Stimulated activated effector memory CD8-positive, alpha-beta T cell treated with anti-CD3 and anti-CD28 coated beads, Interleukin-12 subunit alpha, Interleukin-12 subunit beta, amount 100 ng/mL, for 72 hours (primary cell): ENCODE results near the gene PLBD1.

Experiments
- ATAC-seq: fragments of 150-1000 bp; cut with Tn5 transposase; 2 replicates; pipeline ENCODE4 v1.10.0; 2021
- DNase-seq, 2 donors: peaks; one replicate each; pipeline ENCODE4 v3.0.0; 2021 to 2022; ENCODE audit warnings: low spot score in 2 of 2
- H3K27ac Mint-ChIP-seq: one replicate; pipeline ENCODE4 v1.8.0; 2022; ENCODE audit warnings: mild to moderate bottlenecking, mixed read lengths
- H3K36me3 Mint-ChIP-seq: one replicate; pipeline ENCODE4 v1.8.0; 2022; ENCODE audit warnings: mild to moderate bottlenecking, mixed read lengths
- H3K4me1 Mint-ChIP-seq: one replicate; pipeline ENCODE4 v1.8.0; 2022; ENCODE audit warnings: mixed read lengths
- H3K4me3 Mint-ChIP-seq: one replicate; pipeline ENCODE4 v1.8.0; 2022; ENCODE audit warnings: mild to moderate bottlenecking, mixed read lengths
- H3K9me3 Mint-ChIP-seq: one replicate; pipeline ENCODE4 v1.8.0; 2022; ENCODE audit warnings: mixed read lengths

Gene PLBD1

GRCh38 chr12:14548609-14549008, 19.1 kb downstream of the PLBD1 start:
- Mint-ChIP-seq H3K27ac (no peak overlapping the region), H3K9me3 (no peaks in the 10 kb centered on the region), H3K4me3 (no peak overlapping the region), H3K4me1 (no peaks in the 10 kb centered on the region), H3K36me3 (no peaks in the 10 kb centered on the region)
- DNase-seq (peak in 1 of 2 donors; percentile 22), ATAC-seq (no peak)

GRCh38 chr12:14547571-14547970, 20.1 kb downstream of the PLBD1 start:
- H3K4me1 Mint-ChIP-seq, result no peaks in the 10 kb centered on the region
- no peak overlapping the region for H3K4me3 Mint-ChIP-seq
- DNase-seq (peak in 1 of 2 donors; percentile 20), ATAC-seq (no peak)
- no peaks in the 10 kb centered on the region for H3K36me3 Mint-ChIP-seq
- H3K9me3 Mint-ChIP-seq, result no peaks in the 10 kb centered on the region
- H3K27ac Mint-ChIP-seq, result no peak overlapping the region

- no peak overlapping the region for H3K27ac Mint-ChIP-seq
- H3K4me3 Mint-ChIP-seq, result no peak overlapping the region
- DNase-seq (no peak), ATAC-seq (no peak)
- no peaks in the 10 kb centered on the region for H3K4me1 Mint-ChIP-seq
- no peaks in the 10 kb centered on the region for H3K9me3 Mint-ChIP-seq
- H3K36me3 Mint-ChIP-seq, result no peaks in the 10 kb centered on the region
These were observed 22.2 kb downstream of the PLBD1 start for GRCh38 chr12:14545144-14546124.

- Mint-ChIP-seq H3K9me3 (no peaks in the 10 kb centered on the region), H3K4me3 (no peak overlapping the region), H3K36me3 (no peaks in the 10 kb centered on the region), H3K4me1 (no peaks in the 10 kb centered on the region), H3K27ac (no peak overlapping the region)
- DNase-seq (no peak), ATAC-seq (peak; percentile 56)
These were observed 26.8 kb downstream of the PLBD1 start for GRCh38 chr12:14540801-14541462.

- no peak overlapping the region for H3K27ac Mint-ChIP-seq
- no peaks in the 10 kb centered on the region for H3K9me3 Mint-ChIP-seq
- H3K4me1 Mint-ChIP-seq, result no peaks in the 10 kb centered on the region
- no peak overlapping the region for H3K4me3 Mint-ChIP-seq
- no peaks in the 10 kb centered on the region for H3K36me3 Mint-ChIP-seq
- ATAC-seq, result no peak
- DNase-seq, result no peak
These were observed 30.6 kb downstream of the PLBD1 start for GRCh38 chr12:14537088-14537487.

- no peaks in the 10 kb centered on the region for H3K36me3 Mint-ChIP-seq
These were observed 35.5 kb downstream of the PLBD1 start for GRCh38 chr12:14532152-14532551.

GRCh38 chr12:14525964-14526363, 41.7 kb downstream of the PLBD1 start:
- no peaks in the 10 kb centered on the region for H3K36me3 Mint-ChIP-seq
- no peak for ATAC-seq
- peaks cover 30% of the 10 kb centered on the region for H3K9me3 Mint-ChIP-seq
- no peaks in the 10 kb centered on the region for H3K4me1 Mint-ChIP-seq
- no peak overlapping the region for H3K4me3 Mint-ChIP-seq
- H3K27ac Mint-ChIP-seq, result no peak overlapping the region
- no peak for DNase-seq

More at GRCh38 chr12:14532152-14532551, 35.5 kb downstream of the PLBD1 start:
- no peak overlapping the region for H3K4me3 Mint-ChIP-seq
- no peak overlapping the region for H3K27ac Mint-ChIP-seq
- no peaks in the 10 kb centered on the region for H3K4me1 Mint-ChIP-seq
- no peaks in the 10 kb centered on the region for H3K9me3 Mint-ChIP-seq
- no peak for DNase-seq
- ATAC-seq, result no peak

- no peak for ATAC-seq
- Mint-ChIP-seq H3K27ac (no peak overlapping the region), H3K36me3 (no peaks in the 10 kb centered on the region), H3K4me1 (no peaks in the 10 kb centered on the region), H3K4me3 (no peak overlapping the region), H3K9me3 (peaks cover 31% of the 10 kb centered on the region)
- no peak for DNase-seq
These were observed 45.9 kb downstream of the PLBD1 start for GRCh38 chr12:14521822-14522221.

GRCh38 chr12:14514946-14515345, 52.7 kb downstream of the PLBD1 start:
- no peak overlapping the region for H3K27ac Mint-ChIP-seq
- no peaks in the 10 kb centered on the region for H3K4me1 Mint-ChIP-seq
- no peak for DNase-seq
- no peaks in the 10 kb centered on the region for H3K36me3 Mint-ChIP-seq
- H3K9me3 Mint-ChIP-seq, result no peaks in the 10 kb centered on the region
- H3K4me3 Mint-ChIP-seq, result no peak overlapping the region
- ATAC-seq, result no peak

- ATAC-seq (no peak), DNase-seq (no peak)
- Mint-ChIP-seq H3K4me1 (no peaks in the 10 kb centered on the region), H3K9me3 (no peaks in the 10 kb centered on the region), H3K36me3 (no peaks in the 10 kb centered on the region), H3K27ac (no peak overlapping the region), H3K4me3 (no peak overlapping the region)
These were observed 53.4 kb downstream of the PLBD1 start for GRCh38 chr12:14514154-14514842.

GRCh38 chr12:14510574-14510973, 57.1 kb downstream of the PLBD1 start:
- no peak for DNase-seq
- H3K4me3 Mint-ChIP-seq, result no peak overlapping the region
- no peaks in the 10 kb centered on the region for H3K4me1 Mint-ChIP-seq
- H3K36me3 Mint-ChIP-seq, result peaks cover 2% of the 10 kb centered on the region
- no peaks in the 10 kb centered on the region for H3K9me3 Mint-ChIP-seq
- ATAC-seq, result no peak
- no peak overlapping the region for H3K27ac Mint-ChIP-seq

- Mint-ChIP-seq H3K9me3 (no peaks in the 10 kb centered on the region), H3K4me3 (no peak overlapping the region), H3K4me1 (peaks cover 7% of the 10 kb centered on the region), H3K27ac (no peak overlapping the region), H3K36me3 (peaks cover 49% of the 10 kb centered on the region)
- ATAC-seq (no peak), DNase-seq (no peak)
These were observed 61.8 kb downstream of the PLBD1 start for GRCh38 chr12:14505626-14506596.

GRCh38 chr12:14495326-14495725, 72.4 kb downstream of the PLBD1 start:
- Mint-ChIP-seq H3K4me3 (no peak overlapping the region), H3K4me1 (peaks cover 11% of the 10 kb centered on the region), H3K27ac (peak overlapping the region; percentile 54), H3K36me3 (peaks cover 92% of the 10 kb centered on the region), H3K9me3 (no peaks in the 10 kb centered on the region)
- DNase-seq (no peak), ATAC-seq (no peak)

GRCh38 chr12:14482886-14483285, 84.8 kb downstream of the PLBD1 start:
- Mint-ChIP-seq H3K36me3 (peaks cover 100% of the 10 kb centered on the region), H3K27ac (peak overlapping the region; percentile 32), H3K4me1 (no peaks in the 10 kb centered on the region), H3K9me3 (no peaks in the 10 kb centered on the region), H3K4me3 (no peak overlapping the region)
- DNase-seq (no peak), ATAC-seq (no peak)
